ENCODE data around the gene KRTDAP.

GRCh38 chr19:35487656-35488182 is 2.5 kb downstream of the KRTDAP start:
- no peak for TF ChIP-seq EP300 (IDR thresholded peaks at IDR 0.05; ENCODE audit: borderline replicate concordance in 1 of 2, low read depth in 1 of 2, low read length in 1 of 2)
- TF ChIP-seq CTCF (IDR thresholded peaks at IDR 0.05) = no peak
- no peak for TF ChIP-seq TCF12 (IDR thresholded peaks at IDR 0.05)
- no peak for TF ChIP-seq TAF1 (IDR thresholded peaks at IDR 0.05; ENCODE audit: borderline replicate concordance, low read depth, low read length)
- TF ChIP-seq RCOR1 (IDR thresholded peaks at IDR 0.05; ENCODE audit: low read length) = no peak
- no peak for TF ChIP-seq RFX5 (IDR thresholded peaks at IDR 0.05; ENCODE audit: low read length)
- TF ChIP-seq TEAD4 (IDR thresholded peaks at IDR 0.05; ENCODE audit: borderline replicate concordance, insufficient read depth) = no peak
- no peak for TF ChIP-seq RAD21 (IDR thresholded peaks at IDR 0.05; ENCODE audit: low read length)
- no peak for TF ChIP-seq ELF1 (IDR thresholded peaks at IDR 0.05)
- TF ChIP-seq JUND (IDR thresholded peaks at IDR 0.05) = no peak
- TF ChIP-seq REST (IDR thresholded peaks at IDR 0.05; ENCODE audit: low read depth, low read length) = no peak
- TF ChIP-seq POLR2AphosphoS5 (IDR thresholded peaks at IDR 0.05; ENCODE audit: low read depth, low read length) = no peak
- TF ChIP-seq GABPA (IDR thresholded peaks at IDR 0.05; ENCODE audit: low read depth) = no peak

Measured in SK-N-SH (cell line).